Esophagus muscularis mucosa (tissue), 4 donors: ENCODE data around the gene PNO1. TPM values are rescaled to one million over a fixed set of nuclear protein-coding genes. Genes with fewer than 3 reads are reported as not detected.

ENCODE experiments used
- DNase-seq: peaks from one replicate; pipeline ENCODE4 v3.0.0-alpha.2; 2017; ENCODE audit errors: extremely low spot score
- H3K27ac ChIP-seq, 4 donors: fragments of 200-600 bp; sonication (generic); replicated peaks in 1 of 4; 1 replicate in 3 of 4; 2 replicates in 1 of 4; pipeline ENCODE4 v1.5.1; 2016 to 2019; ENCODE audit warnings: mild to moderate bottlenecking in 1 of 4
- H3K27me3 ChIP-seq, 4 donors: fragments of 200-600 bp; sonication (generic); one replicate each; pipeline versions ENCODE4 v1.5.1 to v1.6.0; 2016 to 2019
- H3K36me3 ChIP-seq, 4 donors: fragments of 200-600 bp; sonication (generic); one replicate each; pipeline ENCODE4 v1.5.1; 2016 to 2019
- H3K4me1 ChIP-seq, 4 donors: fragments of 200-600 bp; sonication (generic); one replicate each; pipeline ENCODE4 v1.5.1; 2016 to 2019
- H3K4me3 ChIP-seq, 4 donors: fragments of 200-600 bp; sonication (generic); 1 replicate in 2 of 4; 2 replicates in 2 of 4; pipeline ENCODE4 v1.5.1; 2016 to 2019; ENCODE audit warnings: mild to moderate bottlenecking in 4 of 4, moderate library complexity in 1 of 4
- H3K9me3 ChIP-seq, 4 donors: fragments of 200-600 bp; sonication (generic); 1 replicate in 3 of 4; 2 replicates in 1 of 4; pipeline ENCODE4 v1.5.1; 2016 to 2019
- EP300 ChIP-seq: sonication (generic); formaldehyde crosslinking; IDR thresholded peaks from one replicate; pipeline ENCODE4 v1.6.1; 2017; ENCODE audit warnings: antibody characterized with exemption
- POLR2A ChIP-seq: fragments of 450-650 bp; IDR thresholded peaks from one replicate; pipeline ENCODE4 v1.6.1; 2017; ENCODE audit warnings: antibody characterized with exemption, moderate library complexity, mild to moderate bottlenecking, low read depth
- POLR2AphosphoS5 ChIP-seq, 2 donors: sonication (generic); formaldehyde crosslinking; IDR thresholded peaks; one replicate each; pipeline ENCODE4 v1.6.1; 2017; ENCODE audit warnings: antibody characterized with exemption in 2 of 2
- WGBS: methylation state at CpG from one replicate; pipeline ENCODE4 v1.1.5; 2018; 5-methylcytosine and 5-hydroxymethylcytosine counted together
- intact Hi-C: fragments of 100-400 bp; cut with DNase I; formaldehyde crosslinking; loops from one replicate; pipeline ENCODE4 v1.15.1; 2023
- total RNA-seq, 4 donors: library from RNA; depleted of rRNA; stranded (reverse); fragments of >200 nt; gene quantifications; one replicate each; pipeline versions ENCODE4 v1.1.0 to v1.2.1, GENCODE V29; 2016
- TF ChIP-seq, protein P1 (sequence below), 3 experiments: fragments of 200-600 bp in 2 of 3; fragments of 450-650 bp in 1 of 3; sonication (generic) in 2 of 3; IDR thresholded peaks; one replicate each; pipeline ENCODE4 v1.5.1; 2017 to 2019; ENCODE audit warnings: antibody characterized with exemption in 3 of 3, mild to moderate bottlenecking in 2 of 3, moderate library complexity in 1 of 3

Gene PNO1
- total RNA-seq, 4 donors from 2014 or later = 16.6 to 27.3 (median 22.2) TPM

DNA sequence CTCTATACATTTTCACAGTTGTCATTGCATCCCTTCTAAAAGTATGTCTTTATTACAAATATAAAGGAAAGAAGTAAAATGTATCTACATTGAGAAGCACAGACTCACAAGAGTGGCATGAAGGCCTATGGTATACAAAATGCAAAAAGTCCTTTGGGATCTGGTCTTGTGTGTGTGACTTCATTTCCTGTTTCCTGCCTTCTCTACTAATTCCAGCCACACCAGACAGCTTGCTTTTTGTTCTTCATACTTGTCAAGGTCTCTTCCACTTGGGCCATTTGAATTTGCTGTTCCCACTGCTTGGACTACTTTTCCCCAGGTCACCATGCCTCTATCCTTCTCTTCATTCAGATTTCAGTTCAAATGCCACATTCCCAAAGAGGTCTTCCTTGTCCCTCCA, 6.7 kb upstream of the PNO1 start:
- intact Hi-C loops = no loop called here
- H3K27ac ChIP-seq = no peak overlapping the region
- no peak for DNase-seq

DNA sequence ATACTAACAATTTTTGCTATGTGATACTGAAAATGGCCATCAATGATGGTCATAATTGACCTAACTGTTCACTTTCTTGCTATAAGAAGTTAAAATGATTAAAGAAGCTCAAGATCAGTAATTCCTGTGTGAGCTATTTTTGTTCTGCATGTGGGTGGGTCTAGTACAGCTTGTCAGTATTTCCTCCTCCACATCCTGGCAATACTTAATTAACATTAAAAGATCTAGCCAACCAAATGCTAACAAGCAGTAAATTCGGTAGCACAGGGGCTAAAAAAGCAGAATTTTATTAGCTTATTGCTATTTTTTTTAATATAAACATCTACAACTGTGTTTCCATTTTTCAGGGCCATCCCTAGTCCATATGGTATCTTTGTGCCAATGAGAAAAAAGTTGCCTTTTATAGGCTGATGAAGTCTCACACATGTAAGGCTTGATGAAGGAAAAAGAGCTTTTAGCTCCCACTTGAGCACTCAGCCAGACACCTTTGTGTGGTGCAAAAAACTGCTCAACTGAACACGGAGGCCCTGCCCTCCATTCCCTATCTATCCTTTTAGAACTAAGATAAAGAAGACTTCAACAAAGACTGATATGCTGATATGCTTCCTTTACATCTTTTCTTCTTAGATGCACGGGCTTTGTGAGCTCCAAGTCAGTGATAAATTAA, 4.9 kb upstream of the PNO1 start:
- WGBS = 67% methylated on average over 3 of the region's 3 CpGs
- no peak for DNase-seq
- H3K4me3 ChIP-seq = no peak overlapping the region
- no peaks in the 10 kb centered on the region for H3K9me3 ChIP-seq
- TF ChIP-seq, protein P1, sequence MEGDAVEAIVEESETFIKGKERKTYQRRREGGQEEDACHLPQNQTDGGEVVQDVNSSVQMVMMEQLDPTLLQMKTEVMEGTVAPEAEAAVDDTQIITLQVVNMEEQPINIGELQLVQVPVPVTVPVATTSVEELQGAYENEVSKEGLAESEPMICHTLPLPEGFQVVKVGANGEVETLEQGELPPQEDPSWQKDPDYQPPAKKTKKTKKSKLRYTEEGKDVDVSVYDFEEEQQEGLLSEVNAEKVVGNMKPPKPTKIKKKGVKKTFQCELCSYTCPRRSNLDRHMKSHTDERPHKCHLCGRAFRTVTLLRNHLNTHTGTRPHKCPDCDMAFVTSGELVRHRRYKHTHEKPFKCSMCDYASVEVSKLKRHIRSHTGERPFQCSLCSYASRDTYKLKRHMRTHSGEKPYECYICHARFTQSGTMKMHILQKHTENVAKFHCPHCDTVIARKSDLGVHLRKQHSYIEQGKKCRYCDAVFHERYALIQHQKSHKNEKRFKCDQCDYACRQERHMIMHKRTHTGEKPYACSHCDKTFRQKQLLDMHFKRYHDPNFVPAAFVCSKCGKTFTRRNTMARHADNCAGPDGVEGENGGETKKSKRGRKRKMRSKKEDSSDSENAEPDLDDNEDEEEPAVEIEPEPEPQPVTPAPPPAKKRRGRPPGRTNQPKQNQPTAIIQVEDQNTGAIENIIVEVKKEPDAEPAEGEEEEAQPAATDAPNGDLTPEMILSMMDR (IDR thresholded peaks at IDR 0.05) = no peak
- TF ChIP-seq EP300 (no peak), POLR2A (no peak), POLR2AphosphoS5 (IDR thresholded peaks at IDR 0.05) (no peak)
- peaks cover 0 to 3% (median 0%) of the 10 kb centered on the region in 4 donors for H3K36me3 ChIP-seq
- no peaks in the 10 kb centered on the region for H3K27me3 ChIP-seq
- H3K27ac ChIP-seq = no peak overlapping the region
- peaks cover 13 to 36% (median 29%) of the 10 kb centered on the region in 4 donors for H3K4me1 ChIP-seq
- intact Hi-C loops = no loop called here

More for the DNA sequence above, 6.7 kb upstream of the PNO1 start:
- H3K36me3 ChIP-seq = peaks cover 0 to 3% (median 0%) of the 10 kb centered on the region in 4 donors
- peaks cover 7 to 28% (median 21%) of the 10 kb centered on the region in 4 donors for H3K4me1 ChIP-seq
- no peaks in the 10 kb centered on the region for H3K9me3 ChIP-seq
- H3K4me3 ChIP-seq = no peak overlapping the region
- TF ChIP-seq POLR2AphosphoS5 (IDR thresholded peaks at IDR 0.05) = no peak
- TF ChIP-seq, protein P1 (IDR thresholded peaks at IDR 0.05) = no peak
- no peak for TF ChIP-seq POLR2A
- TF ChIP-seq EP300 = no peak
- no peaks in the 10 kb centered on the region for H3K27me3 ChIP-seq

DNA sequence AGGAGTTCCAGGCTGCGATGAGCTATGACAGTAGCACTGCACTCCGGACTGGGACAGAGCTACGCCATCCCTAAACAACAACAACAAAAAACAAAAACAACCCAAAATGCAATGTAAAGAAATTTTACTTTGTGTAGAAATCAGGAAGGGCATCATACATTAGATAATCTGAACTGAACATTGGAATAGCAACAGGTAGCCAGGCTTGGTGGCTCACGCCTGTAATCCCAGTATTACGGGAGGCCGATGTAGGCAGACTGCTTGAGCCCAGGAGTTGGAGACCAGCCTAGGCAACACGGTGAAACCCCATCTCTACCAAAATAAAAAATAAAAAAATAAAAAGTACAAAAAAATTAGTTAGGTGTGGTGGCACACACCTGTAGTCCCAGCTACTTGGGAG, 2.1 kb upstream of the PNO1 start:
- Histone ChIP-seq H3K4me1 (peaks cover 27 to 55% (median 45%) of the 10 kb centered on the region in 4 donors), H3K9me3 (no peaks in the 10 kb centered on the region), H3K36me3 (peaks cover 0 to 12% (median 3%) of the 10 kb centered on the region in 4 donors), H3K27ac (no peak overlapping the region), H3K4me3 (no peak overlapping the region), H3K27me3 (no peaks in the 10 kb centered on the region)
- no peak for DNase-seq
- intact Hi-C loops = loop anchor here (2.0 kb wide), 1 partner anchor 97 kb away; the partner anchor contains the start of gene PPP3R1
- 95% methylated on average over 7 of the region's 7 CpGs for WGBS
- TF ChIP-seq POLR2AphosphoS5 (IDR thresholded peaks at IDR 0.05) (no peak), POLR2A (no peak), EP300 (no peak)
- TF ChIP-seq, protein P1 (IDR thresholded peaks at IDR 0.05) = no peak

GRCh38 chr2:68156419-68156818, 1.3 kb upstream of the PNO1 start:
- TF ChIP-seq POLR2A = no peak
- TF ChIP-seq EP300 = no peak
- TF ChIP-seq, protein P1 (IDR thresholded peaks at IDR 0.05) = no peak
- TF ChIP-seq POLR2AphosphoS5 (IDR thresholded peaks at IDR 0.05) = no peak
- no peak for DNase-seq
- WGBS = 10% methylated on average over 3 of the region's 3 CpGs
- no peaks in the 10 kb centered on the region for H3K9me3 ChIP-seq
- intact Hi-C loops = loop anchor here (2.0 kb wide), 1 partner anchor 96 kb away; the partner anchor contains the start of gene PPP3R1
- peak overlapping the region; percentile 83 to 98 (median 92) for H3K4me3 ChIP-seq
- H3K27ac ChIP-seq = peak overlapping the region; percentile 83 to 94 (median 88)
- peaks cover 0 to 20% (median 8%) of the 10 kb centered on the region in 4 donors for H3K36me3 ChIP-seq
- H3K27me3 ChIP-seq = no peaks in the 10 kb centered on the region
- peaks cover 27 to 50% (median 43%) of the 10 kb centered on the region in 4 donors for H3K4me1 ChIP-seq
